ES-I3 (cell line): ENCODE measurements around the gene NTNG2.

Experiments
- H3K36me3 ChIP-seq: 2 replicates; pipeline ENCODE4 v1.6.1; 2013; ENCODE audit warnings: mild to moderate bottlenecking, low read length, control low read depth, moderate library complexity; ENCODE audit not compliant: insufficient read depth
- H3K4me1 ChIP-seq: 2 replicates; pipeline ENCODE4 v1.6.1; 2013; ENCODE audit warnings: mild to moderate bottlenecking, control low read depth, low read length; ENCODE audit not compliant: insufficient read depth
- H3K9ac ChIP-seq: 2 replicates; pipeline ENCODE4 v1.6.1; 2013; ENCODE audit warnings: low read depth, mild to moderate bottlenecking, low read length, moderate library complexity
- H3K9me3 ChIP-seq: 2 replicates; pipeline ENCODE4 v1.6.1; 2013; ENCODE audit warnings: mild to moderate bottlenecking, low read length, moderate library complexity; ENCODE audit not compliant: control insufficient read depth, insufficient read depth

NTNG2 gene

GRCh38 chr9:132194508-132194907, 32.6 kb downstream of the NTNG2 start:
- Histone ChIP-seq H3K4me1 (no peaks in the 10 kb centered on the region), H3K9ac (no peak overlapping the region), H3K36me3 (no peaks in the 10 kb centered on the region), H3K9me3 (no peaks in the 10 kb centered on the region)

GRCh38 chr9:132197315-132197714, 35.5 kb downstream of the NTNG2 start:
- no peak overlapping the region for H3K9ac ChIP-seq
- no peaks in the 10 kb centered on the region for H3K36me3 ChIP-seq
- peaks cover 3% of the 10 kb centered on the region; the same call in 1 of the 2 replicates for H3K4me1 ChIP-seq
- no peaks in the 10 kb centered on the region for H3K9me3 ChIP-seq

GRCh38 chr9:132197856-132198550, 36.1 kb downstream of the NTNG2 start:
- Histone ChIP-seq H3K36me3 (no peaks in the 10 kb centered on the region), H3K4me1 (peaks cover 5% of the 10 kb centered on the region; the same call in 1 of the 2 replicates), H3K9me3 (no peaks in the 10 kb centered on the region), H3K9ac (no peak overlapping the region)

GRCh38 chr9:132199056-132199455, 37.2 kb downstream of the NTNG2 start:
- H3K36me3 ChIP-seq = no peaks in the 10 kb centered on the region
- H3K9ac ChIP-seq = no peak overlapping the region
- H3K4me1 ChIP-seq = peaks cover 5% of the 10 kb centered on the region; the same call in 1 of the 2 replicates
- no peaks in the 10 kb centered on the region for H3K9me3 ChIP-seq

GRCh38 chr9:132200706-132201105, 38.8 kb downstream of the NTNG2 start:
- Histone ChIP-seq H3K9ac (no peak overlapping the region), H3K9me3 (no peaks in the 10 kb centered on the region), H3K4me1 (peaks cover 5% of the 10 kb centered on the region; the same call in 1 of the 2 replicates), H3K36me3 (no peaks in the 10 kb centered on the region)

- H3K36me3 ChIP-seq = no peaks in the 10 kb centered on the region
- no peaks in the 10 kb centered on the region for H3K9me3 ChIP-seq
- peaks cover 5% of the 10 kb centered on the region; the same call in 1 of the 2 replicates for H3K4me1 ChIP-seq
- H3K9ac ChIP-seq = no peak overlapping the region
These were observed 39.3 kb downstream of the NTNG2 start for GRCh38 chr9:132201139-132201538.

- Histone ChIP-seq H3K9ac (no peak overlapping the region), H3K36me3 (no peaks in the 10 kb centered on the region), H3K4me1 (peaks cover 5% of the 10 kb centered on the region; the same call in 1 of the 2 replicates), H3K9me3 (no peaks in the 10 kb centered on the region)
These were observed 40.2 kb downstream of the NTNG2 start for GRCh38 chr9:132201780-132202703.

- Histone ChIP-seq H3K36me3 (no peaks in the 10 kb centered on the region), H3K9ac (no peak overlapping the region), H3K9me3 (no peaks in the 10 kb centered on the region), H3K4me1 (peaks cover 5% of the 10 kb centered on the region; the same call in 1 of the 2 replicates)
These were observed 43.0 kb downstream of the NTNG2 start for GRCh38 chr9:132204883-132205282.

GRCh38 chr9:132207215-132207614, 45.4 kb downstream of the NTNG2 start:
- no peaks in the 10 kb centered on the region for H3K9me3 ChIP-seq
- no peaks in the 10 kb centered on the region for H3K36me3 ChIP-seq
- peaks cover 3% of the 10 kb centered on the region; the same call in 1 of the 2 replicates for H3K4me1 ChIP-seq
- H3K9ac ChIP-seq = no peak overlapping the region

- no peak overlapping the region for H3K9ac ChIP-seq
- no peaks in the 10 kb centered on the region for H3K9me3 ChIP-seq
- no peaks in the 10 kb centered on the region for H3K36me3 ChIP-seq
- H3K4me1 ChIP-seq = no peaks in the 10 kb centered on the region
These were observed 46.2 kb downstream of the NTNG2 start for GRCh38 chr9:132207839-132208615.

GRCh38 chr9:132209228-132209627, 47.4 kb downstream of the NTNG2 start:
- Histone ChIP-seq H3K4me1 (peaks cover 5% of the 10 kb centered on the region; the same call in 1 of the 2 replicates), H3K9me3 (no peaks in the 10 kb centered on the region), H3K36me3 (no peaks in the 10 kb centered on the region), H3K9ac (no peak overlapping the region)

GRCh38 chr9:132210472-132211145, 48.8 kb downstream of the NTNG2 start:
- Histone ChIP-seq H3K9me3 (no peaks in the 10 kb centered on the region), H3K4me1 (peaks cover 5% of the 10 kb centered on the region; the same call in 1 of the 2 replicates), H3K36me3 (no peaks in the 10 kb centered on the region), H3K9ac (no peak overlapping the region)

- Histone ChIP-seq H3K36me3 (no peaks in the 10 kb centered on the region), H3K4me1 (peaks cover 5% of the 10 kb centered on the region; the same call in 1 of the 2 replicates), H3K9me3 (no peaks in the 10 kb centered on the region), H3K9ac (no peak overlapping the region)
These were observed 49.7 kb downstream of the NTNG2 start for GRCh38 chr9:132211570-132211969.
